Measurements from ENCODE around the gene EVX2. TPM values are rescaled to one million over a fixed set of nuclear protein-coding genes. Genes with fewer than 3 reads are reported as not detected.

The EVX2 gene
- total and polyA plus RNA-seq, 2 of the 13 experiments (the other 11 are each of a cell fraction or from before 2014, with no cell fraction given): not detected

- no peak for FAIRE-seq
- H3K9me3 ChIP-seq (ENCODE audit: low read length): no peaks in the 10 kb centered on the region
- H3K4me2 ChIP-seq (ENCODE audit: low read depth, low read length): no peak overlapping the region
- ATAC-seq: no peak
- in situ Hi-C loops (cut with HindIII; ENCODE audit: extremely low pct_ligation_motif_present, low pct_unique_long_range_greater_than_20kb) (loop anchor here (5.0 kb wide), 4 partner anchors 423 to 1018 kb away; no protein-coding TSS in a partner anchor), intact Hi-C loops (cut with micrococcal nuclease; ENCODE audit: unreplicated experiment) (no loop called here)
- BruUV-seq (replicated peaks): no TSS peak
- H3K27ac ChIP-seq (ENCODE audit: extremely low read length, insufficient read depth, low read length): no peak overlapping the region
- H4K20me1 ChIP-seq (ENCODE audit: insufficient read depth, low read length): no peaks in the 10 kb centered on the region; the same call in 1 of the 2 replicates
- no peak overlapping the region for H3K4me3 ChIP-seq (replicated peaks in 1 of 3; ENCODE audit: insufficient read depth in 1 of 3, low read depth in 2 of 3, low read length in 3 of 3)
- no peak overlapping the region for H2AFZ ChIP-seq (ENCODE audit: low read length)
- no peak for TF ChIP-seq ZNF362 (CRISPR knock-in tag; IDR thresholded peaks at IDR 0.05; ENCODE audit: borderline replicate concordance)
- no peak for TF ChIP-seq RFX3 (CRISPR knock-in tag; IDR thresholded peaks at IDR 0.05)
- TF ChIP-seq, protein P1, sequence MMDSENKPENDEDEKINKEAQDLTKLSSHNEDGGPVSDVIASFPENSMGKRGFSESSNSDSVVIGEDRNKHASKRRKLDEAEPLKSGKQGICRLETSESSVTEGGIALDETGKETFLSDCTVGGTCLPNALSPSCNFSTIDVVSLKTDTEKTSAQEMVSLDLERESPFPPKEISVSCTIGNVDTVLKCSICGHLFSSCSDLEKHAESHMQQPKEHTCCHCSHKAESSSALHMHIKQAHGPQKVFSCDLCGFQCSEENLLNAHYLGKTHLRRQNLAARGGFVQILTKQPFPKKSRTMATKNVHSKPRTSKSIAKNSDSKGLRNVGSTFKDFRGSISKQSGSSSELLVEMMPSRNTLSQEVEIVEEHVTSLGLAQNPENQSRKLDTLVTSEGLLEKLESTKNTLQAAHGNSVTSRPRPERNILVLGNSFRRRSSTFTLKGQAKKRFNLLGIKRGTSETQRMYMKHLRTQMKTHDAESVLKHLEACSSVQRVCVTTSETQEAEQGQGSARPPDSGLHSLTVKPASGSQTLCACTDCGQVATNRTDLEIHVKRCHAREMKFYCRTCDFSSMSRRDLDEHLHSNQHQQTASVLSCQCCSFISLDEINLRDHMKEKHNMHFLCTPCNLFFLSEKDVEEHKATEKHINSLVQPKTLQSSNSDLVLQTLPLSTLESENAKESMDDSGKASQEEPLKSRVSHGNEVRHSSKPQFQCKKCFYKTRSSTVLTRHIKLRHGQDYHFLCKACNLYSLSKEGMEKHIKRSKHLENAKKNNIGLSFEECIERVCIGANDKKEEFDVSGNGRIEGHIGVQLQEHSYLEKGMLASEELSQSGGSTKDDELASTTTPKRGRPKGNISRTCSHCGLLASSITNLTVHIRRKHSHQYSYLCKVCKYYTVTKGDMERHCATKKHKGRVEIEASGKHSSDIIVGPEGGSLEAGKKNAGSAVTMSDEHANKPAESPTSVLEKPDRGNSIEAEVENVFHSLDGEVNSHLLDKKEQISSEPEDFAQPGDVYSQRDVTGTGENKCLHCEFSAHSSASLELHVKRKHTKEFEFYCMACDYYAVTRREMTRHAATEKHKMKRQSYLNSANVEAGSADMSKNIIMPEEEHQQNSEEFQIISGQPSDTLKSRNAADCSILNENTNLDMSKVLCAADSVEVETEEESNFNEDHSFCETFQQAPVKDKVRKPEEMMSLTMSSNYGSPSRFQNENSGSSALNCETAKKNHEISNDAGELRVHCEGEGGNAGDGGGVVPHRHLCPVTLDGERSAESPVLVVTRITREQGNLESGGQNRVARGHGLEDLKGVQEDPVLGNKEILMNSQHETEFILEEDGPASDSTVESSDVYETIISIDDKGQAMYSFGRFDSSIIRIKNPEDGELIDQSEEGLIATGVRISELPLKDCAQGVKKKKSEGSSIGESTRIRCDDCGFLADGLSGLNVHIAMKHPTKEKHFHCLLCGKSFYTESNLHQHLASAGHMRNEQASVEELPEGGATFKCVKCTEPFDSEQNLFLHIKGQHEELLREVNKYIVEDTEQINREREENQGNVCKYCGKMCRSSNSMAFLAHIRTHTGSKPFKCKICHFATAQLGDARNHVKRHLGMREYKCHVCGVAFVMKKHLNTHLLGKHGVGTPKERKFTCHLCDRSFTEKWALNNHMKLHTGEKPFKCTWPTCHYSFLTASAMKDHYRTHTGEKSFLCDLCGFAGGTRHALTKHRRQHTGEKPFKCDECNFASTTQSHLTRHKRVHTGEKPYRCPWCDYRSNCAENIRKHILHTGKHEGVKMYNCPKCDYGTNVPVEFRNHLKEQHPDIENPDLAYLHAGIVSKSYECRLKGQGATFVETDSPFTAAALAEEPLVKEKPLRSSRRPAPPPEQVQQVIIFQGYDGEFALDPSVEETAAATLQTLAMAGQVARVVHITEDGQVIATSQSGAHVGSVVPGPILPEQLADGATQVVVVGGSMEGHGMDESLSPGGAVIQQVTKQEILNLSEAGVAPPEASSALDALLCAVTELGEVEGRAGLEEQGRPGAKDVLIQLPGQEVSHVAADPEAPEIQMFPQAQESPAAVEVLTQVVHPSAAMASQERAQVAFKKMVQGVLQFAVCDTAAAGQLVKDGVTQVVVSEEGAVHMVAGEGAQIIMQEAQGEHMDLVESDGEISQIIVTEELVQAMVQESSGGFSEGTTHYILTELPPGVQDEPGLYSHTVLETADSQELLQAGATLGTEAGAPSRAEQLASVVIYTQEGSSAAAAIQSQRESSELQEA (CRISPR knock-in tag; IDR thresholded peaks at IDR 0.05; ENCODE audit: not compliant biosample characterization): no peak
- TF ChIP-seq ELF1 (CRISPR knock-in tag; IDR thresholded peaks at IDR 0.05): no peak
- TF ChIP-seq KLF12 (CRISPR knock-in tag; IDR thresholded peaks at IDR 0.05; ENCODE audit: borderline replicate concordance): no peak
- no peak for TF ChIP-seq JUN (CRISPR knock-in tag; IDR thresholded peaks at IDR 0.05)
- TF ChIP-seq, protein P2, sequence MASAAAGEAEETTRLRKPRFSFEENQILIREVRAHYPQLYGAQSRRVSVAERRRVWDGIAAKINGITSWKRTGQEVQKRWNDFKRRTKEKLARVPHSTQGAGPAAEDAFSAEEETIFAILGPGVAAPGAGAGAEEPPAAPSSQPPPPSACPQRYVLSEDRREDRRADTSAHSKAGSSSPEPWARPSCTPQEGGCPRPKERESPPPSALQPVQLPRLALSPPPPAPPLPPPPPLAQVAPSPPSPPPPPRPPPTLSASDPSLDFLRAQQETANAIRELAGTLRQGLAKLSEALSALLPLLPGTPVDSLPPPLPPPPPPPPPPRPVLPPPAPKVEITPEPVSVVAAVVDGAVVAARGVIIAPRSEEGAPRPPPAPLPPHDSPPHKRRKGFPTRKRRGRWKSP (CRISPR knock-in tag; IDR thresholded peaks at IDR 0.05): no peak
- no peak for TF ChIP-seq RCOR2 (CRISPR knock-in tag; IDR thresholded peaks at IDR 0.05)
- no peak for TF ChIP-seq SIX4 (CRISPR knock-in tag; IDR thresholded peaks at IDR 0.05)
- no peak for TF ChIP-seq TAF1 (CRISPR knock-in tag; IDR thresholded peaks at IDR 0.05)
- no peak for TF ChIP-seq RBAK (CRISPR knock-in tag; IDR thresholded peaks at IDR 0.05)
- no peak for TF ChIP-seq NCOA2 (CRISPR knock-in tag; IDR thresholded peaks at IDR 0.05)
- no peak for TF ChIP-seq RAD21 (CRISPR knock-in tag; IDR thresholded peaks at IDR 0.05)
- no peak for TF ChIP-seq NRL (CRISPR knock-in tag; IDR thresholded peaks at IDR 0.05; ENCODE audit: borderline replicate concordance)
- no peak for TF ChIP-seq ZNF451 (CRISPR knock-in tag; IDR thresholded peaks at IDR 0.05)
- no peak for TF ChIP-seq POLR2G (IDR thresholded peaks at IDR 0.05; ENCODE audit: low read depth, low read length)
- no peak for TF ChIP-seq ZMYM2 (CRISPR knock-in tag; IDR thresholded peaks at IDR 0.05)
- no peak for TF ChIP-seq TMF1 (CRISPR knock-in tag; IDR thresholded peaks at IDR 0.05; ENCODE audit: low read depth)
- ChIA-PET CTCF (ENCODE audit: low intra/inter-chr PET ratio, low total read pairs) (no interaction called here), POLR2A (no interaction called here)
- H3K36me3 ChIP-seq (replicated peaks in 1 of 2; ENCODE audit: control insufficient read depth in 1 of 2, insufficient read depth in 2 of 2, low read length in 2 of 2): no peaks in the 10 kb centered on the region
- H3K4me1 ChIP-seq (ENCODE audit: insufficient read depth, low read length): no peaks in the 10 kb centered on the region
- H3K27me3 ChIP-seq (ENCODE audit: control insufficient read depth in 1 of 2, insufficient read depth in 2 of 2, low read length in 2 of 2): peaks cover 9 to 81% of the 10 kb centered on the region in 2 experiments
- H3K9ac ChIP-seq (ENCODE audit: insufficient read depth, low read depth, low read length): no peak overlapping the region
- no peaks in the 10 kb centered on the region for H3K79me2 ChIP-seq (ENCODE audit: insufficient read depth, low read length)
- DNase-seq (ENCODE audit: low spot score): no peak
- 75% methylated on average over 43 of the region's 43 CpGs for WGBS (ENCODE audit: low lambda C conversion rate)
Observed at GRCh38 chr2:176129813-176130146, 46.0 kb upstream of the EVX2 start.

All from HepG2 (cell line).